Activated T-helper 9 cell treated with anti-CD3 and anti-CD28 coated beads, Interleukin-2, amount 50 U/mL, for 16 hours (primary cell): Measurements from ENCODE around the gene INPP5A.
"Not testable (repeated sequence)": the region's sequence is repeated elsewhere in the genome, so short reads cannot be mapped to it uniquely, and the experiment has no call there.

Experiments
- DNase-seq: peaks from one replicate; pipeline ENCODE4 v3.0.0-alpha.2; 2020; ENCODE audit warnings: low read depth

The INPP5A gene

DNA sequence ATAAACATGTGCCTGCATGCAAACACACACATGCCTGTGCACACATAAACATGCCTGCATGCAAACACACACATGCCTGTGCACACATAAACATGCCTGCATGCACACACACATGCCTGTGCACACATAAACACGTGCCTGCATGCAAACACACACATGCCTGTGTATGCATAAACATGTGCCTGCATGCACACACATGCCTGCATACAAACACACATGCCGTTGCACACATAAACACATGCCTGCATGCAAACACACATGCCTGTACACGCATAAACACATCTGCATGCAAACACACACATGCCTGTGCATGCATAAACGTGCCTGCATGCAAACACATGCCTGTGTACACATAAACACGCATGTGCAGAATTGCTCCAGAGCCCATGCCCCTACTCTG, 226.0 kb downstream of the INPP5A start:
- DNase-seq, result no peak

DNA sequence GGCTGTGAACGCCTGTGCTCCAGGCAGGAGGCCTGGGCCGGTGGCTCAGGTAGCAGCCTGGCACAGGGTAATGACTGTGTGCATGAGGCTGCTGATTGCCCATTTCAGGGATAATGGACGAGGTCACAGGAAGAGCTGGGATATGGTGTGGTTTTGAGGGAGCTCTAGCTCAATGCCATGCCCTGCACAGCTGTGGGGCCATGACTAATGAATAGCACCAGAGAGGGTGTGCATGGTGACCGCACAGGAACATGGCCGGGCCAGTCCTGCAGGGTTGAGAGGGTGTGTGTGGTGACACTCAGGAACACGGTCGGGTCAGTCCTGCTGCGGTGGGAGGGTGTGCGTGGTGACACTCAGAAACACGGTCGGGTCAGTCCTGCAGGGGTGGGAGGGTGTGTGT, 226.5 kb downstream of the INPP5A start:
- DNase-seq, result no peak

DNA sequence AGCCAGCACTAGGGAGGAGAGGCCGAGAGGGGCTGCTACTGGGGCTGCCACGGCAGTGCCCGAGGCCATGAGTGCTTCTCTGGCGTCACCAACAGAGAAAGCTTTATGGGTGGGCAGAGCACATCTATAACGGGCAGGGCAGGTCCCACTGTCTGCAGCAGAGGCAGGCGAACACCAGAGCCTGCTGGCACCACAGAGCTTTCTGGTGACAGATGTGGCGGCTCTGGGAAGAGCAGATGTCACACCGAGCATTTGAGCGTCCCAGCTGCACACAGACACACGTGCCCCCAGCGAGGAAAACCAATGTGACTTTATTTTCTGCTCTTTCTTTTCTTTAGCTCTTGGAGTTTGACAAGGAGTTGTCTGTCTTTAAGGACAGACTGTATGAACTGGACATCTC, 227.8 kb downstream of the INPP5A start:
- DNase-seq, result no peak

DNA sequence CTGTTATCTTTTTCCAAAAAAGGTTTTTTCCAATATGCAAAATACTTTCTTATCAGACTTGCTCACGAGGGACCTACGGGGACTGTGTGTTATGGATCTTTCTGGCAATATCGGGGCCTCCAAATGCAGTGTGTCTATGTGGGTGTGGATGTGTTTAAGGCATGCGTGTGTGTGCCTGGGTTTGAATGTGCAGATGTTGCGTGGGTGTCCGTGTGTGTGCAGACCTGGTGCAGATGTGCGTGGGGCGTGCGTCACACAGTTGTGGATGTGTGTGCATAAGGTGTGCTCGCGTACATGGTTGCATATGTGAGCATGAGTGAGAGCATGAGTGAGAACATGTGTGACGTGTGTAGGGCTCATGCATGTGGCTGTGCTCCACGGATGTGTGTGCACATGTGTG, 228.7 kb downstream of the INPP5A start:
- DNase-seq, result no peak

DNA sequence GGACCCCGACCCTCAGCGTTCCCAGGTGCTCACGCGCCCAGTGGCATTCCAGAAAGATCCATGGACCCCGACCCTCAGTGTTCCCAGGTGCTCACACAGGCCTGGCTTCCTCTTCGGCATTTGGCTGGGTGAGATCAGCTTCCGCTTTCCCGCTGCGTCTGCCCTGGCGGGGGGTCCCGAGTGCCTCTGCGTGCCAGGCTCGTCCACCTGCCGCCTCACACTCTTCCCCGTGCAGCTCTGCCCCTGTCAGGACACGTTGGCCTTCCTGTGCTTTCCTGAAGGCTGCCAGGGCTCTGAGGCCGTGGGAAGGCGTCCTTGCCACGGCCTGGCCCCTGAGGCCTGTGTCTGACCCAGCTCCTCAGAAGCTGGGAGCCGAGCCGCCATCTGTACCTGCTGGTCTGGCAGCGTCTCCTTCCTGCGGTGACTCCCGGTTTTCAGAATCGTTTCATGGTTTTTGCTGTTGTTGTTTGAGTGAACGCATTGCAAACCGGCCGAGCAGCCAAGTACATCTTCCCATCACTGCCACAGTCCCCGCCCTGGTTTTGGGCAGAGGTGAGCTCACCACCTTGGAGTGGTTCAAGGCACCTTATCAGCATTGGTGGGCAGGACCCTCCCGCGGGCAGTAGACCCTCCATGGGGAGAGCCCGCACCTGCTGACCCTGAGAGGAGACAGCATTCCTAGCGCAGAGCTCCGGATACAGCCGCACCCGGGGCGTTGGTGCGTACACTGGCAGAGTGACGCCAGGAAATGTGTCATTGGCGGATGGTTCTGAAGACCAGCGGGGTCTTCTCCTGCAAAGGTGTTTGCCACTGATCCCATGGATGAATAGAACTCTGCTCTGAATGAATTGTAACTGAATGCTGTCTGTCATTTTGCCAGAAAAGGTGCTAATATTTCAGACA, 231.0 kb downstream of the INPP5A start:
- DNase-seq, result no peak

DNA sequence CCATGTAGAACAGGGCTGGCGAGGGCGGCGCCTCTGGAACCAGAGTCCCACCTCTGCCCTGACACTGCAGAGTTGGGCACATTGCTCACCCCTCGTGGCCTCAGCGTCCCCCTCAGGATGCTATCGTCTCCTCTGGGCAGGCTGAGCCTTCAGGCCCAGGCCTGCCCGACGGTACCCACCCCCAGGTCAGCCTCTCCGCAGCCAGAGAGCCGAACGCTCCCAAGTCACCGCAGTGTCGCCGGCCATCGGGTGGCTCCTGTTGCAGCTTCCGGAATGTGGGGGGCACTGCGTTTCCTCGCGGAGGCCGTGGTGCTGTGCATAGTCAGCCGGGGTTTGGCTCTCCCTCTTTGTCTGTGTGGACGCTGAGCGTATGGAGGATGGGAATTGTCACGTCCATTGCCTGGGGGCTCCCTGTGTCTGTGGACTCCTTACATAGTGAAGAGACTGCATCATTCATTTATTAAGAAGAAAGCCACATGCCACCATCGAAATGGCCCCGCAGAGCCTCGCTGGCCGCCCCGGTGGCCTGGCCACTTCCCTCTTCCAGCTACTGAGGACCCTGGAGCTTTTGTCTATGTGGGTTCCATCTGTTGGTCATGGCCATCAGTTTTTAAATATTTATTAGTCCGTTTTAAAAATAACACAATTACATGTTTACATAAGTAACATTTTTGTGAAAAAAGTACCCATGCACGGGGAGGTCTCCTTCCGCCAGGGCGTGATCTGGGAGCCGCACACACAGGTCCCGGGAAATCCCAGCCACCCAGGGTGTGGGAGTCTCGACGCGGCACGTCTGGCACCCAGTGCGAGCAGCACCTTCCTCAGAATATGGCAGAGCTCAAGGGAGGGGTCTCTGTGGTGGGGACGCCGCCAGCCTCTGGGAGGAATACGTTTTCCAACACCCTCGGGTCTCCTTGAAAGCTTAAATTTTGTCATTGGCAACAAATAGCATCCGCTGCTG, 232.8 kb downstream of the INPP5A start:
- no peak for DNase-seq

DNA sequence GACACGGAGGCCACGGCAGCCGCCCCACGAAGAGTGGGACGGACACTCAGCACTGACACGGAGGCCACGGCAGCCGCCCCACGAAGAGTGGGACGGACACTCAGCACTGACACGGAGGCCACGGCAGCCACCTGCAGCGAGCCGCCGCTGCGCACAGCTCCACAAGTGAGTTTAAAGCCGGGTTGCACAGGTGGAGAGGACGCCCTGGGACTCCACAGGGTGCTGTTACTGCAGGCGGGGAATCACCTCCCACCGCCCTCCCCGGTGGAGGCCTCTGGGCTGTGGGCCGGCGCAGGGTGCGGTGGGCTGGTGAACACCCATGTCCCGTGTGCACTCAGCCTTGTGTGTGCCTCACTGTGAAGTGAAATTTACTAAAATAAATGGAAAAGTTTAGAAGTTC, 235.2 kb downstream of the INPP5A start:
- DNase-seq, result not testable (repeated sequence)

DNA sequence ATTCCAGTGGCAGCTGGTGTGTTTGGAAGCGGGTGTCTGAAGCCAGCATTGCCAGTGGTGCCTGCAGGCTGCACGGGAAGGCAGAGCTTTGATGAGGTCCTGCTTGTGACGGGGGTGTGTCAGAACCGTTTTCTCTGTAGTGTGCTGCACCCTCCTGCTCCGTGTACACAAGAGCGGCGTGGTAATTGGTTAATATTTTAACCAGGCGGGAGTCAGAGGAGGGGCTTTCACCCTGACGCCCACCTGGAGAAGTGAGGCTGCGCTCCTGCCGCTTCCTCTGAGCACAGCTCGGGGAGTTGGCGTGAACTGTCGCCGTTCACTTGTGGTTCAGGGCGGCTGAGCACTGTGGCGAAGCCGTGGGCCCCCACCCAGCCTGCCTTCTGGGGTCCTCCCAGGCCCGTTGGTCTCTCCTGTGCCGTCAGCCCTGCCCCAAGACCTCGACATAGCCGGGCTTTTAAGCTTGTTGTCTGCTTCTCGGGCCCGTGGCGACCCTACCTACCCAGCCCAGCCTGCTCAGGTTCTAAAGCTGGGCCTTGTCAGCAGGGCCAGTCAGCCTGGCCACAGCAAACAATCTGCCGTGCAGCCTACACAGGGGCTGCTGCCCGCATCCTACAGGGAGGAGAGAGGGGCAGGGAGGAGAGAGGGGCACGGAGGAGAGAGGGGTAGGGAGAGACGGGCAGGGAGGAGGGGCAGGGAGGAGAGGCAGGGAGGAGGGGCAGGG, 236.8 kb downstream of the INPP5A start:
- no peak for DNase-seq

DNA sequence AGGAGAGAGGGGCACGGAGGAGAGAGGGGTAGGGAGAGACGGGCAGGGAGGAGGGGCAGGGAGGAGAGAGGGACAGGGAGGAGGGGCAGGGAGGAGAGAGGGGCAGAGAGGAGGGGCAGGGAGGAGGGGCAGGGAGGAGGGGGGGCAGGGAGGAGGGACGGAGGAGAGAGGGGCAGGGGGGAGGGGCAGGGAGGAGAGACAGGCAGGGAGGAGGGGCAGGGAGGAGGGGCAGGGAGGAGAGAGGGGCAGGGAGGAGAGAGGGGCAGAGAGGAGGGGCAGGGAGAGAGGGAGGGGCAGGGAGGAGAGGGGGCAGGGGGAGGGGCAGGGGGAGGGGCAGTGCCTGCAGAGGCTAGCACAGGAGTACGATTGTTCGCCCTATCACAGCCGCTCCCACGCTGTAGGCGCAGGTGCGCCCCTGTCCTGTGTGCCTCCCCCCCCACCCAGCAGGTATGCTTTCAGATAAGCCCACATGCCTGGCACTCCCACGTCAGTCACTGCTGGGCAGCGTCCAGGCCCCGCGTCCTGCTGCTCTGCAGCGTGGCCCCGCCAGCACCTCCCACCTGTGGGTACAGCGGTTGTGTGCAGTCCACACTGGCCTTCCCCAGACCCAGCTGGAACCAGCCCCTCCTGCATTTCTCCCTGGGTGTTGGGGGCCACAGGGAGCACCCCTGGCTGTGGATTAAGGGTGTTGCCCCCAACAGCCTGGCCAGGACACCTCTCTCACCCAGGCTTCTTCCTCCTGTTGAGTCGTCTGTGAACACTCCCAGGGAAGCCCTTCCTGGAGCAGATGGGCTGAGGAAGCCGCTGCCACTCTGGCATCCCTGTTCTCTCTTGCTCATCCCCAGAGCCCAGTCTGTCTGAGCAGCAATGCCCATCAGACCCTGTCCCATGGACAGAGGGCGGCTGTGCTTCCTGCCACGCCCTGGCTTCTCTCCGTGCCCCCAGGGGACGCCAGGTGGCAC, 237.6 kb downstream of the INPP5A start:
- no peak for DNase-seq

DNA sequence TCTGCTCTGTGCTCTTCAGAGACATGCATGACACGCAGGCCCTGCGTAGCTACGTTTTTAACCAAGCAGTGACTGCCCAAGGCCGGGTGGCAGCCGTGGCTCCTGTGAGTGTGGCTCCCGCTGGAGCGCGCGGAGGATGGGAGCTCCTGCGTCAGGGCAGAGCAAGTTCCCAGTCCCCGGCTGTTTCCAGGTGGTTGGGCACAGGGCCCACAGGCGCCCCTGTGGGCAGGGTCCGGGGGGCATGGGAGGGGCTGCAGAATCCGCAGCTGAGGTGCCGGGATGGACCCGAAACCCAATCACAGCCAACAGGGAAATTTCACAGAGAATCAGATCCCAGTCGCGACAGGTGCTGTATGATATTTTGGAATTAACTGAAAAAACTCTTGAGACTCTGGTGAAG, 238.6 kb downstream of the INPP5A start:
- no peak for DNase-seq

DNA sequence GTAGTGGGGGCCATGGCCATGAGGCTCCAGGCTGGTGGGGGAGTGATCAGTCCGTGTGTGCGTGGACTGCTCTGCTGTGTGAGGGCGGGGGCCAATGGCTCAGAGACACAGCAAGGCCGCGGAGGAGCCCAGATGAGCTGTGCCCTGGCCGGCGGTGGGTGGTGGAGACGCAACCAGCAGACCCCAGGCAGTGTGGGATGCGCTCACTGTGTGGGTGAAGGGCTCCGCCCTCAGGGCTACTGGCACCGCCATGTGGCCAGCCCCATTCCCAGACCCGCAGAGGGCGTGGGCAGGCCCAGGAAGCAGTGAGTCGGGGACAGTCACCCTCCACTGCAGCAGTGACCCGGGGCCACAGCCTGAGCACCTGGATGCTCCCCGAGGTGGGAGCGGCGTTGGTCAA, 239.2 kb downstream of the INPP5A start:
- no peak for DNase-seq

DNA sequence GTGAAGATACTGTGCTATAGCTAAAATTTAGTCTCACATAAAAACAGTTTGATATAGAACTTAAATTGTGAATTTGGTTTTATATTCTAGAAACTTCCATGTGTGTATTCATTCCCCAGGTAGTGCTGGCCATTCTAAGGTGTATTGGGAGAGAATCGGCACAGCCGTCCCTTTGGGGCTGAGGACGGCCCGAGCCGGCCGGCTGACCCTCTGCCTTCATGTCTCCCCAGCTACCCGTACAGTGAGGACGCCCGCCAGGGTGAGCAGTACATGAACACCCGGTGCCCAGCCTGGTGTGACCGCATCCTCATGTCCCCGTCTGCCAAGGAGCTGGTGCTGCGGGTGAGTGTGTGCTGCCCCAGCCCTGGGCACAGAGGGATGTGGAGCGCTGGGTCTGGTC, 239.9 kb downstream of the INPP5A start:
- no peak for DNase-seq

DNA sequence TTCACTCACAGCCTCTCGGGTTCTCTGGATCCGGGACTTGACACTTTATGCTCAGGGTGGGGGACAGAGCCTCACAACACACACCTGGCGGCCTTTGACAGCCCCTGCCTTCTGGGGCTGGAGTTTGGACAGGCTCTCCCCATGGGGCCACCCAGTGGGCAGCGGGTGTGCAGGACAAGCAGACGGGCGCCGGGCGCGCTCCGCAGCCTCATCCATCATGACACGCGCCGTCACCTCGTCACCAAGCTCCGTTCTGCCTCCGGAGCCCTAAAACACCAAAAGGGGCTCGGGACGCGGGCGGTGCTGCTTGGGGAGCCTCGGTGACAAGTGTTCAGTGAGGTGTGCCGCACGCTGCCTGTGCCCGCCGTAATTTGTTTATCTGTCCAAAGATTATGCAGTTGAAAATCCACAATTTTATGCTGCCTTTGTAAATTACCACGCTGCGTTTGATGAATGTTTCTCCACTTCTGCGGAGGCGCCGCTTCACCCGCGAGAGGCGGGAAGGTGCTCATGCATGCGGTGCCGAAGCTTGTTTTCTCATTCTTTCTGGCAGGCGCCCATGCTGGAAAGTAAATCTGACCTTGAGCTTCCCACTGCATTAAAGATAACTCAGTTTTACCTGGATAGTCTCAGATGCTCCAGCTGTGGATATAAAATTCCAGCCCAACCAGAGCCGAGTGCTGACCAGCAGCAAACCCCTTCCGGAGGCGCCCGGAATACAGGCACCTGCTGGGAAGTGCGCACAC, 242.1 kb downstream of the INPP5A start:
- DNase-seq, result no peak

DNA sequence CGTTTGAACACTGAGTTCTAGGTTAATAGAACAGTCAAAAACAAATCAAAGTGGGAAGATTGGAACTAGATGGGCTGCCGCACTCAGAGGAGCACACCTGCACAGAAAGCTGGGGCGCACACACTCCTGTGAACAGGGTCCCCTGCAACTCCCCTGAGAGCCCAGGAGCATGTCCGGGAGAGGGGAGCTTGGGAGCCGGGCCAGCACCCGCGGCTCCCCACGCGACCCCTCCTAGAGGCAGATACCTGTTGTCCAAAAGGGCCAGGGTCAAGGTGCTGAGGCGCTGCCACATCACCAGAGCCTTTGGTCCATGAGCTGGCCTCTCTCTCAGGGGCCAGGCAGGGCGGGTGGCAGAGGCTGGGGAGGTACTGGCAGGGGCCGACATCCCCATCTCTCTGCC, 242.8 kb downstream of the INPP5A start:
- DNase-seq, result no peak

DNA sequence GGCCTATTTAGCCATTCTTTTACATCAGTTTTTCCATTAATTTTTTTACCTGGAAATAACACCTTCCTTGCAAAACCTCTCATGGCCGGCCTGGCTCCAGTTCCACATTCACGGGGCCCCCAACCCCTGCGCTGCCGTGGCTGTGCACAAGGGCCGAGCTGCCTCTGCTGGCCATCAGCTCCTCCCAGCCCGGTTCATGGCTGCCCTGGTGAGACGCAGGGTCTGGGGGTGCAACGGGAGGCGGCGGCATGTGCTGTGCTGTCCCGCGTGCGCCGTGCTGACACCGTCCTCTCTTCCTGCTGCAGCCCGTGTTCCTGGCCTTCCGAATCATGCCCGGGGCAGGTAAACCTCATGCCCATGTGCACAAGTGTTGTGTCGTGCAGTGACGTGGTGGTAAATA, 244.0 kb downstream of the INPP5A start:
- no peak for DNase-seq

DNA sequence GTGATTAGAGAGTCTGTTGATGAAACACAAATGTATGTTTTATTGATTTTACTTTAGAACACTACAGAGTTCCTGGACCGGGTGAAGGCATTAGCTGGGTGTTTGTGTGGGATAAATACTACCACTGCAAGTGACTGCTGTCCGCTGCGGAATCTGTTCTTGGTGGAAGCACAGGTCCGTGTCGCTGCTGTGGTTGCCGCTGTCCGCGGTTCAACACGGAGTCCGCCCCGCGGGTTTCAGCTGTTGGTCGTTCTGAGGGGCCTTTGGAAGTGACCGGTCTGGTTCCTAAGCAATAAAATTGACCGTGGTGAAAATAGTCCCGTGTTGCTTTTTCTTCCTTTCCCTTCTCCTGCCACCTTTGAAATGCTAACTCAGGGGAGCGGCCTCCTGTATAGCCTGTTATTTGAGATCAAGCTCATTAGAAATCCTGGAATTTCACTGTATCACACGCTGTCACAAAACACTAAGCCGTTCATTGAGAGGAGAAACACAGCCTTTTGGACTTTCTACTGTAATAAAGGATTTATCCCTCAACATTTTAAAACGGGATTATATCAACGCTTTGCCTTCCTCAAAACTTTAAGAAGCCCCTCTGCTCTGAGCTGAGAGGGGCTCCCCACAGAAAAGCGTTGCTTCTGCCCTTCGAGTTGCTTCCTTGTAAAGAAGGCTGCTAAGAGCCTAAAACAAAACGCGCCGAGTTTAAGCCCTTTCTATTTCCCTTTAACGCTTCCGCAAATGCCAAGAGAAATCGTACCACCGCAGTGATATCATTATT, 245.8 kb downstream of the INPP5A start:
- DNase-seq, result no peak

DNA sequence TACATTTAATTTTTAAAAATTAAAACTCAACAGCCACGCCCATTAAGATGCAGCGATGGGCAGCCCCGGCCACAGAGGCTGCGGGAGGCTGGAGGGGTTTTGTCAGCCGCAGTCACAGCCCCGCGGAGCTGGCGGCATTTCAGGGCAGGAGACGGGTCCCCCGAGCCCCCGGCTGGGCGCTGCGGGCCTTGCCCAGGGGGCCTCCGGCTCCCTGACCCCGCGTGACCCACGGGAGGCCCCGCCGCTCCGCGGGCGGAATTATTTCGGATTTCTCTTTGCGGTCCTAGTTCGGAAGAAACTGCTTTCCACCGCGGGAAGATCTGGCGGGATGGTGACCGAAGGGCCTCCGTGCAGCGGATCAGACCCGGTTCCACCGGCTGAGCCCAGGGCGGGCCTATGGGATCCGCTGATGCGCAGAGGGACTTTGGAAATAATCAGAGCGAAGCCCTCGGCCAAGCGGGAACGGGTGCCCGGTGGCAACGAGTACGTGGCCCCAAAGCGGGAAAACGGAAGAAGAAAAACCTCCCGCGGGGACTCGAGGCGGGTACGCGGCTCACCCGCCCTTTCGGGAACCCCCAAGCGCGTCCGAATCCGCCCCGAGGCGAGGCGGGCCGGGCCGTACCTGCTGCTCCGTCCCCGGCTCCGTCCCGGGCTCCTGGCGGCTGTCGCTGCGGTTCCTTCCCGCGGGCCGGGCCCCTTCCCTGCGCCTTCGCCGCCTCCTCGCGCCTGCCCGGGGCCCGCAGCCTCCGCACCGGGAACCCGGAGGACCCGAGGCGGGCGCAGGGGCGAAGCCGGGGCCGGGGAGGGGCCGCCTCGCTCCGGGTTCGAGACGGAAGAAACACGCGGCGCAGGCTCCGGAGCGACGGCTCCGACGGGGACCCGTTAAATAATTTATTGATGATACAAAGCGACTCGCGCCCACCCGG, 246.6 kb downstream of the INPP5A start:
- DNase-seq, result no peak
